K562 (cell line): ENCODE measurements around the gene ACBD4. TPM values are rescaled to one million over a fixed set of nuclear protein-coding genes. Genes with fewer than 3 reads are reported as not detected.
A peak's percentile ranks its signal among the peaks of the same experiment; 100 is the strongest.

Experiments
- ATAC-seq: fragments of 200-7000 bp; cut with Tn5 transposase; 3 replicates; pipeline ENCODE4 v1.9.1; 2020; ENCODE audit warnings: moderate library complexity
- BruUV-seq: library from RNA; stranded (reverse); fragments of 400-500 nt; replicated peaks from 2 replicates; lab custom pipeline; 2021; lab: Mats Ljungman, UMichigan
- CTCF ChIA-PET: fragments of 300-600 bp; formaldehyde crosslinking; extraction: SDS; loops from one replicate; lab custom pipeline; 2021; ENCODE audit warnings: low intra/inter-chr PET ratio; lab: Yijun Ruan, JAX
- POLR2A ChIA-PET: fragments of 300-600, 350-650 bp; sonication (Branson Sonifier 250); formaldehyde crosslinking; extraction: SDS; loops from one replicate; lab custom pipeline; 2021; ENCODE audit warnings: antibody characterized with exemption, inconsistent platforms; lab: Yijun Ruan, JAX
- DNase-seq, 4 experiments: peaks; one replicate each; pipeline versions ENCODE4 v3.0.0 to v3.0.0-alpha.2; 2011 to 2018; ENCODE audit warnings: low spot score in 3 of 4, mixed read lengths in 3 of 4; ENCODE audit errors: extremely low read depth in 1 of 4
- FAIRE-seq: peaks from 2 replicates; lab custom pipeline; 2011; peaks lifted over from hg19 to GRCh38; lab: Jason Lieb, UNC
- H2AFZ ChIP-seq: 2 replicates; pipeline ENCODE4 v1.6.0; 2011; ENCODE audit warnings: low read depth, low read length, control low read depth, inconsistent platforms
- H3K27ac ChIP-seq: fragments of 200-600 bp; 3 replicates; pipeline ENCODE4 v1.8.0; 2011; ENCODE audit warnings: low read depth, mild to moderate bottlenecking, control low read depth, inconsistent platforms, low read length, moderate library complexity, mixed read lengths; ENCODE audit errors: extremely low read depth
- H3K27me3 ChIP-seq, 2 experiments: fragments of 300-600 bp in 1 of 2; 2 replicates in 1 of 2; 3 replicates in 1 of 2; pipeline versions ENCODE4 v1.6.0 to v1.8.0; 2011; ENCODE audit warnings: inconsistent platforms in 2 of 2, low read length in 2 of 2, mild to moderate bottlenecking in 1 of 2, mixed read lengths in 1 of 2, moderate library complexity in 1 of 2; ENCODE audit not compliant: control insufficient read depth in 2 of 2, insufficient read depth in 2 of 2
- H3K36me3 ChIP-seq: fragments of 300-600 bp; 3 replicates; pipeline ENCODE4 v1.8.0; 2011; ENCODE audit warnings: mild to moderate bottlenecking, low read length, inconsistent platforms; ENCODE audit not compliant: control insufficient read depth, insufficient read depth
- H3K4me1 ChIP-seq, 2 experiments: fragments of 200-600 bp in 1 of 2; replicated peaks in 1 of 2; 2 replicates in 1 of 2; 3 replicates in 1 of 2; pipeline versions ENCODE4 v1.5.1 to v1.8.0; 2011; ENCODE audit warnings: inconsistent platforms in 2 of 2, low read length in 2 of 2, mild to moderate bottlenecking in 1 of 2, mixed read lengths in 1 of 2, moderate library complexity in 1 of 2; ENCODE audit not compliant: control insufficient read depth in 2 of 2, insufficient read depth in 2 of 2
- H3K4me2 ChIP-seq: 2 replicates; pipeline ENCODE4 v1.6.1; 2011; ENCODE audit warnings: low read length, control low read depth, inconsistent platforms, mixed read lengths; ENCODE audit not compliant: insufficient read depth
- H3K4me3 ChIP-seq: fragments of 200-600 bp; sonication (generic), shearing (Covaris generic); 2 replicates; pipeline ENCODE4 v1.5.1; 2016; ENCODE audit warnings: control low read depth, inconsistent platforms
- H3K79me2 ChIP-seq: fragments of 200-600 bp; 3 replicates; pipeline ENCODE4 v1.8.0; 2011; ENCODE audit warnings: low read length, inconsistent platforms; ENCODE audit not compliant: control insufficient read depth, insufficient read depth
- H3K9ac ChIP-seq, 2 experiments: 2 replicates each; pipeline versions ENCODE4 v1.6.0 to v1.6.1; 2011; ENCODE audit warnings: low read depth in 2 of 2, low read length in 2 of 2, control low read depth in 1 of 2, inconsistent platforms in 1 of 2, mild to moderate bottlenecking in 1 of 2, mixed read lengths in 1 of 2; ENCODE audit not compliant: insufficient read depth in 1 of 2
- H3K9me1 ChIP-seq: one replicate; pipeline ENCODE4 v1.6.0; 2011; ENCODE audit warnings: inconsistent platforms, mild to moderate bottlenecking, low read length, moderate library complexity; ENCODE audit not compliant: control insufficient read depth, insufficient read depth
- H3K9me3 ChIP-seq: replicated peaks from 2 replicates; pipeline ENCODE4 v1.5.1; 2011; ENCODE audit warnings: low read depth, low read length, inconsistent platforms; ENCODE audit not compliant: control insufficient read depth, insufficient read depth
- H4K20me1 ChIP-seq: replicated peaks from 2 replicates; pipeline ENCODE4 v1.6.1; 2011; ENCODE audit warnings: low read length, inconsistent platforms, mixed read lengths; ENCODE audit not compliant: control insufficient read depth, insufficient read depth
- CBFA2T2 ChIP-seq: fragments of 450-650 bp; conservative IDR thresholded peaks from 2 replicates; pipeline ENCODE4 v1.6.1; 2017; ENCODE audit warnings: mild to moderate bottlenecking
- CBFA2T3 ChIP-seq: fragments of 450-650 bp; IDR thresholded peaks from 2 replicates; pipeline ENCODE4 v1.6.1; 2017
- FOXA3 ChIP-seq, 2 experiments: fragments of 450-650 bp in 1 of 2; sonication (generic) in 1 of 2; formaldehyde crosslinking; IDR thresholded peaks in 1 of 2; conservative IDR thresholded peaks in 1 of 2; 2 replicates each; pipeline versions ENCODE4 v1.4.0 to v1.8.0; 2020 to 2022; ENCODE audit warnings: mild to moderate bottlenecking in 2 of 2, missing genetic modification reagents in 1 of 2
- KDM1A ChIP-seq, 2 experiments: fragments of 450-650 bp; IDR thresholded peaks; 2 replicates each; pipeline ENCODE4 v1.6.1; 2016; ENCODE audit warnings: mild to moderate bottlenecking in 2 of 2
- ZNF263 ChIP-seq: sonication (generic); formaldehyde crosslinking; IDR thresholded peaks from 2 replicates; pipeline ENCODE4 v1.8.0; 2022; ENCODE audit warnings: mild to moderate bottlenecking, missing genetic modification reagents, borderline replicate concordance
- WGBS: fragments of 100-300 bp; shearing (Covaris generic); methylation state at CpG from one replicate; pipeline ENCODE4 v1.1.6; 2016; ENCODE audit warnings: low coverage, mixed read lengths; ENCODE audit not compliant: insufficient coverage; ENCODE audit errors: missing lambda C conversion rate; 5-methylcytosine and 5-hydroxymethylcytosine counted together
- in situ Hi-C: fragments of 300-500 bp; cut with MboI; formaldehyde crosslinking; loops from 4 replicates; pipeline ENCODE4 v1.15.0; 2018; ENCODE audit warnings: inconsistent platforms, mixed read lengths
- intact Hi-C: fragments of 100-400 bp; cut with micrococcal nuclease; formaldehyde crosslinking; loops from 2 replicates; pipeline ENCODE4 v1.14.2; 2022
- polyA plus RNA-seq, 8 experiments: library from polyadenylated mRNA; depleted of rRNA in 4 of 8; stranded (reverse) in 5 of 8; unstranded in 3 of 8; fragments of >200 nt; fragmentation: Nextera tagmentation in 2 of 8; fragmentation: Illumina TruSeq in 1 of 8; extraction: Ambion mirVana in 2 of 8; extraction: Trizol in 1 of 8; gene quantifications; 2 replicates each; pipeline versions ENCODE4 v1.2.1 to v1.2.3, GENCODE V29; 2011 to 2014; ENCODE audit warnings: inconsistent platforms in 1 of 8, missing spikeins in 1 of 8
- total RNA-seq, 7 experiments: library from RNA; depleted of rRNA in 6 of 7; stranded (reverse); fragments of >200 nt in 6 of 7; fragmentation: Illumina TruSeq in 2 of 7; extraction: Trizol in 2 of 7; gene quantifications; 2 replicates each; pipeline versions ENCODE4 v1.2.1 to v1.2.3, GENCODE V29; 2011 to 2021; ENCODE audit warnings: low replicate concordance in 1 of 7

Gene ACBD4
- total and polyA plus RNA-seq, 9 of the 15 experiments (the other 6 are each of a cell fraction or from before 2014, with no cell fraction given): 0.14 to 6.9 (median 4.6) TPM

DNA sequence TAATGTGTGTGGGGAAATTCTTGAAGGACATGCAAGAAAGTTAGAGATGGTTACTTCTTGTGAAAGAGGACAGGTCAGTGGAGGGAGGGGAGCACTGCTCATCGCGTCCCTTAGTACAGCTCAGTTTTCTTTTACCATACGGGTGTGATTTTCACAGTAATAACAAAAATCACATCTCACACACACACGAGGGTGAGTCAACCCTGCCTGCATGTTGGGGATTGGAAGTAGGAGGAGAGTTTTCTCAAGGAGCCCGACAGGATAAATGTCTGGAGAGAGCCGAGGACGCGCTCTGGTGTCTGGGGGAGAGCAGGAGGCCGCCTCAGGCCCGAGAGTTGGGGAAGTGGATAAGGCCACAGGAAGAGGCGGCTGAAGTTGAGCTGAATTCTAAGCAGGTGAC is 19.6 kb upstream of the ACBD4 start:
- ChIA-PET CTCF (no interaction called here), POLR2A (interaction anchor here (0.7 to 2.3 kb wide), 5 partner anchors 10 to 55 kb away, joined by 3 to 11 read pairs (median 5); partner anchors contain the start of genes HEXIM1 and NMT1)
- no peaks in the 10 kb centered on the region for H3K79me2 ChIP-seq
- H3K4me1 ChIP-seq: peaks cover 0 to 38% of the 10 kb centered on the region in 2 experiments; a peak in 3 of 5 replicates
- H4K20me1 ChIP-seq: no peaks in the 10 kb centered on the region
- intact Hi-C loops: no loop called here
- H2AFZ ChIP-seq: no peak overlapping the region
- FAIRE-seq (no peak), DNase-seq (peak in 1 of 4 experiments; percentile 29), ATAC-seq (peak; percentile 36; the same call in 2 of the 3 replicates)
- no peak overlapping the region for H3K27ac ChIP-seq
- H3K27me3 ChIP-seq: no peaks in the 10 kb centered on the region
- H3K9me3 ChIP-seq: no peaks in the 10 kb centered on the region
- no peak overlapping the region for H3K4me3 ChIP-seq
- 18% methylated on average over 10 of the region's 11 CpGs for WGBS
- H3K36me3 ChIP-seq: no peaks in the 10 kb centered on the region
- in situ Hi-C loops: no loop called here
- no peaks in the 10 kb centered on the region for H3K9me1 ChIP-seq
- H3K4me2 ChIP-seq: no peak overlapping the region
- peak overlapping the region in 1 of 2 experiments; percentile 65; a peak in 2 of 4 replicates for H3K9ac ChIP-seq
- TF ChIP-seq FOXA3 (CRISPR knock-in tag; conservative IDR thresholded peaks at IDR 0.05 in 1 of 2, IDR thresholded peaks at IDR 0.05 in 1 of 2): no peak
- TF ChIP-seq CBFA2T2: peak; percentile 24; the same call in 1 of the 2 replicates
- TF ChIP-seq ZNF263 (CRISPR knock-in tag): peak; percentile 82
- peak; percentile 32 to 34; a peak in 1 of 4 replicates for TF ChIP-seq KDM1A (IDR thresholded peaks at IDR 0.05)
- TF ChIP-seq CBFA2T3: peak; percentile 65
- BruUV-seq: no TSS peak
